HFFc6 (cell line): ENCODE measurements around the gene ZDHHC23. TPM values are rescaled to one million over a fixed set of nuclear protein-coding genes. Genes with fewer than 3 reads are reported as not detected.

Source experiments
- DNase-seq: peaks from one replicate; pipeline ENCODE4 v3.0.0-alpha.2; 2018
- H3K27ac Mint-ChIP-seq: 2 replicates; pipeline ENCODE4 v1.8.0; 2020; ENCODE audit warnings: mild to moderate bottlenecking, mixed read lengths
- H3K27me3 Mint-ChIP-seq: 2 replicates; pipeline ENCODE4 v1.8.0; 2021; ENCODE audit warnings: mild to moderate bottlenecking, moderate library complexity, mixed read lengths; ENCODE audit not compliant: insufficient read depth
- H3K36me3 Mint-ChIP-seq: 2 replicates; pipeline ENCODE4 v1.8.0; 2021; ENCODE audit warnings: low read depth, mixed read lengths
- H3K4me1 Mint-ChIP-seq: 2 replicates; pipeline ENCODE4 v1.8.0; 2020; ENCODE audit warnings: low read depth, mixed read lengths
- H3K4me3 Mint-ChIP-seq: 2 replicates; pipeline ENCODE4 v1.8.0; 2020; ENCODE audit warnings: mild to moderate bottlenecking, moderate library complexity, mixed read lengths
- H3K9me3 Mint-ChIP-seq: 2 replicates; pipeline ENCODE4 v1.8.0; 2020; ENCODE audit warnings: mild to moderate bottlenecking, mixed read lengths
- CTCF ChIP-seq: fragments of 200-600 bp; sonication (generic); IDR thresholded peaks from 2 replicates; pipeline ENCODE4 v1.5.0; 2021; ENCODE audit warnings: antibody characterized with exemption, mild to moderate bottlenecking
- total RNA-seq, 6 experiments: library from RNA; stranded (reverse); fragmentation: NEBNext Ultra II Directional; extraction: Animal tissue kit (Norgen Biotek cat#: 25700); gene quantifications; 2 replicates in 1 of 6; 3 replicates in 5 of 6; pipeline ENCODE4 v1.2.3, GENCODE V29; 2021

ZDHHC23 gene
- total RNA-seq, 6 experiments from 2014 or later, result 4.6 to 7.5 (median 6.4) TPM

GRCh38 chr3:113912552-113913236 is 35.1 kb upstream of the ZDHHC23 start:
- Mint-ChIP-seq H3K9me3 (no peaks in the 10 kb centered on the region), H3K27ac (no peak overlapping the region; the same call in 1 of the 2 replicates), H3K4me3 (no peak overlapping the region), H3K4me1 (peaks cover 47% of the 10 kb centered on the region), H3K36me3 (no peaks in the 10 kb centered on the region), H3K27me3 (no peaks in the 10 kb centered on the region)
- peak; percentile 82 for TF ChIP-seq CTCF
- DNase-seq, result peak; percentile 54

- Mint-ChIP-seq H3K4me1 (peaks cover 47% of the 10 kb centered on the region), H3K4me3 (peak overlapping the region; percentile 58), H3K36me3 (no peaks in the 10 kb centered on the region), H3K9me3 (no peaks in the 10 kb centered on the region), H3K27me3 (no peaks in the 10 kb centered on the region; the same call in 1 of the 2 replicates), H3K27ac (peak overlapping the region; percentile 77)
- peak; percentile 88 for DNase-seq
- no peak for TF ChIP-seq CTCF
Measured at GRCh38 chr3:113914646-113915045, 33.2 kb upstream of the ZDHHC23 start.

GRCh38 chr3:113927556-113927955 is 20.3 kb upstream of the ZDHHC23 start:
- H3K9me3 Mint-ChIP-seq, result peaks cover 24% of the 10 kb centered on the region
- no peaks in the 10 kb centered on the region for H3K27me3 Mint-ChIP-seq
- no peaks in the 10 kb centered on the region for H3K4me1 Mint-ChIP-seq
- DNase-seq, result no peak
- peaks cover 28% of the 10 kb centered on the region for H3K36me3 Mint-ChIP-seq
- TF ChIP-seq CTCF, result no peak
- no peak overlapping the region for H3K4me3 Mint-ChIP-seq
- no peak overlapping the region for H3K27ac Mint-ChIP-seq

- no peak for DNase-seq
- no peak for TF ChIP-seq CTCF
- H3K36me3 Mint-ChIP-seq, result no peaks in the 10 kb centered on the region
- H3K4me3 Mint-ChIP-seq, result peak overlapping the region; percentile 87
- peaks cover 19% of the 10 kb centered on the region for H3K4me1 Mint-ChIP-seq
- no peaks in the 10 kb centered on the region for H3K27me3 Mint-ChIP-seq
- H3K27ac Mint-ChIP-seq, result no peak overlapping the region
- H3K9me3 Mint-ChIP-seq, result no peaks in the 10 kb centered on the region
Measured at GRCh38 chr3:113946831-113947230, 982 bp upstream of the ZDHHC23 start.

- no peak for TF ChIP-seq CTCF
- H3K4me1 Mint-ChIP-seq, result peaks cover 19% of the 10 kb centered on the region
- H3K27me3 Mint-ChIP-seq, result no peaks in the 10 kb centered on the region
- DNase-seq, result no peak
- no peaks in the 10 kb centered on the region for H3K36me3 Mint-ChIP-seq
- H3K9me3 Mint-ChIP-seq, result no peaks in the 10 kb centered on the region
- no peak overlapping the region for H3K27ac Mint-ChIP-seq
- H3K4me3 Mint-ChIP-seq, result peak overlapping the region; percentile 62
Measured at GRCh38 chr3:113948015-113948917, 453 bp downstream of the ZDHHC23 start.
